Caco-2 (cell line): ENCODE measurements around the gene FNDC3A. TPM values are rescaled to one million over a fixed set of nuclear protein-coding genes. Genes with fewer than 3 reads are reported as not detected.
"Not testable (repeated sequence)": the region's sequence is repeated elsewhere in the genome, so short reads cannot be mapped to it uniquely, and the experiment has no call there.

ENCODE experiments used
- BruUV-seq: library from RNA; stranded (reverse); fragments of 400-500 nt; replicated peaks from 2 replicates; lab custom pipeline; 2021; lab: Mats Ljungman, UMichigan
- CTCF ChIA-PET: fragments of 300-600 bp; sonication (Branson Sonifier 250); formaldehyde crosslinking; loops from one replicate; lab custom pipeline; 2022; ENCODE audit warnings: antibody characterized with exemption; lab: Charles Lee
- POLR2A ChIA-PET: fragments of 300-600 bp; sonication (Branson Sonifier 250); formaldehyde crosslinking; loops from one replicate; lab custom pipeline; 2022; ENCODE audit warnings: antibody characterized with exemption; lab: Charles Lee
- DNase-seq, 2 experiments: peaks; one replicate each; pipeline versions ENCODE4 v3.0.0 to v3.0.0-alpha.2; 2020 to 2022
- H3K27me3 ChIP-seq: replicated peaks from 2 replicates; pipeline ENCODE4 v1.6.0; 2011; ENCODE audit warnings: low read length; ENCODE audit not compliant: control insufficient read depth, insufficient read depth
- H3K36me3 ChIP-seq: 2 replicates; pipeline ENCODE4 v1.5.1; 2011; ENCODE audit warnings: low read length; ENCODE audit not compliant: control insufficient read depth, insufficient read depth
- H3K4me1 ChIP-seq: fragments of 250-450 bp; sonication (Bioruptor Pico); 2 replicates; pipeline ENCODE4 v1.5.1; 2020; ENCODE audit warnings: mild to moderate bottlenecking
- H3K4me3 ChIP-seq: 2 replicates; pipeline ENCODE4 v1.5.1; 2011; ENCODE audit warnings: low read depth, mild to moderate bottlenecking, control low read depth, low read length
- H3K9me3 ChIP-seq: fragments of 250-450 bp; sonication (Bioruptor Pico); 2 replicates; pipeline ENCODE4 v1.5.1; 2020; ENCODE audit warnings: mild to moderate bottlenecking, moderate library complexity
- H3K27ac Mint-ChIP-seq: one replicate; pipeline ENCODE4 v1.8.0; 2022; ENCODE audit warnings: mixed read lengths; ENCODE audit not compliant: unreplicated experiment
- H3K27me3 Mint-ChIP-seq: one replicate; pipeline ENCODE4 v1.8.0; 2022; ENCODE audit warnings: mixed read lengths; ENCODE audit not compliant: insufficient read depth, unreplicated experiment
- H3K36me3 Mint-ChIP-seq: one replicate; pipeline ENCODE4 v1.8.0; 2022; ENCODE audit warnings: mild to moderate bottlenecking, mixed read lengths; ENCODE audit not compliant: insufficient read depth, unreplicated experiment
- H3K4me1 Mint-ChIP-seq: one replicate; pipeline ENCODE4 v1.8.0; 2022; ENCODE audit warnings: low read depth, mixed read lengths; ENCODE audit not compliant: unreplicated experiment
- H3K4me3 Mint-ChIP-seq: one replicate; pipeline ENCODE4 v1.8.0; 2022; ENCODE audit warnings: mild to moderate bottlenecking, moderate library complexity, mixed read lengths; ENCODE audit not compliant: unreplicated experiment
- H3K9me3 Mint-ChIP-seq: one replicate; pipeline ENCODE4 v1.8.0; 2022; ENCODE audit warnings: mixed read lengths; ENCODE audit not compliant: unreplicated experiment
- intact Hi-C: fragments of 100-400 bp; cut with micrococcal nuclease; formaldehyde crosslinking; loops from one replicate; pipeline ENCODE4 v1.10.0; 2022; ENCODE audit not compliant: unreplicated experiment
- total RNA-seq: library from RNA; stranded (reverse); gene quantifications from 2 replicates; pipeline ENCODE4 v1.2.3, GENCODE V29; 2022
- TF ChIP-seq, protein P1 (sequence below), 2 experiments: fragments of 200-600 bp in 1 of 2; IDR thresholded peaks; 1 replicate in 1 of 2; 2 replicates in 1 of 2; pipeline versions ENCODE4 v1.5.1 to v1.8.0; 2011 to 2022; ENCODE audit warnings: antibody characterized with exemption in 1 of 2, control low read depth in 1 of 2, inconsistent platforms in 1 of 2, low read depth in 1 of 2, low read length in 1 of 2, mild to moderate bottlenecking in 1 of 2, moderate library complexity in 1 of 2; ENCODE audit not compliant: insufficient read depth in 1 of 2, severe bottlenecking in 1 of 2, unreplicated experiment in 1 of 2

The FNDC3A gene
- total RNA-seq, 1 experiment from 2014 or later, result 32.5 TPM

GRCh38 chr13:49134305-49134704, 158.6 kb downstream of the FNDC3A start:
- Histone ChIP-seq H3K27me3 (no peaks in the 10 kb centered on the region), H3K36me3 (no peaks in the 10 kb centered on the region; the same call in none of the 2 replicates), H3K4me3 (no peak overlapping the region), H3K9me3 (no peaks in the 10 kb centered on the region), H3K4me1 (no peaks in the 10 kb centered on the region)
- TF ChIP-seq, protein P1, sequence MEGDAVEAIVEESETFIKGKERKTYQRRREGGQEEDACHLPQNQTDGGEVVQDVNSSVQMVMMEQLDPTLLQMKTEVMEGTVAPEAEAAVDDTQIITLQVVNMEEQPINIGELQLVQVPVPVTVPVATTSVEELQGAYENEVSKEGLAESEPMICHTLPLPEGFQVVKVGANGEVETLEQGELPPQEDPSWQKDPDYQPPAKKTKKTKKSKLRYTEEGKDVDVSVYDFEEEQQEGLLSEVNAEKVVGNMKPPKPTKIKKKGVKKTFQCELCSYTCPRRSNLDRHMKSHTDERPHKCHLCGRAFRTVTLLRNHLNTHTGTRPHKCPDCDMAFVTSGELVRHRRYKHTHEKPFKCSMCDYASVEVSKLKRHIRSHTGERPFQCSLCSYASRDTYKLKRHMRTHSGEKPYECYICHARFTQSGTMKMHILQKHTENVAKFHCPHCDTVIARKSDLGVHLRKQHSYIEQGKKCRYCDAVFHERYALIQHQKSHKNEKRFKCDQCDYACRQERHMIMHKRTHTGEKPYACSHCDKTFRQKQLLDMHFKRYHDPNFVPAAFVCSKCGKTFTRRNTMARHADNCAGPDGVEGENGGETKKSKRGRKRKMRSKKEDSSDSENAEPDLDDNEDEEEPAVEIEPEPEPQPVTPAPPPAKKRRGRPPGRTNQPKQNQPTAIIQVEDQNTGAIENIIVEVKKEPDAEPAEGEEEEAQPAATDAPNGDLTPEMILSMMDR (IDR thresholded peaks at IDR 0.05; ENCODE audit: insufficient read depth in 1 of 2, low read depth in 1 of 2, low read length in 1 of 2, severe bottlenecking in 1 of 2, unreplicated experiment in 1 of 2), result no peak
- no peaks in the 10 kb centered on the region for H3K9me3 Mint-ChIP-seq
- H3K27ac Mint-ChIP-seq, result no peak overlapping the region
- POLR2A ChIA-PET, result no interaction called here
- intact Hi-C loops, result no loop called here
- peaks cover 28% of the 10 kb centered on the region for H3K36me3 Mint-ChIP-seq
- no TSS peak for BruUV-seq
- no peaks in the 10 kb centered on the region for H3K27me3 Mint-ChIP-seq
- CTCF ChIA-PET, result no interaction called here
- DNase-seq, result no peak
- H3K4me1 Mint-ChIP-seq, result no peaks in the 10 kb centered on the region
- no peak overlapping the region for H3K4me3 Mint-ChIP-seq

DNA sequence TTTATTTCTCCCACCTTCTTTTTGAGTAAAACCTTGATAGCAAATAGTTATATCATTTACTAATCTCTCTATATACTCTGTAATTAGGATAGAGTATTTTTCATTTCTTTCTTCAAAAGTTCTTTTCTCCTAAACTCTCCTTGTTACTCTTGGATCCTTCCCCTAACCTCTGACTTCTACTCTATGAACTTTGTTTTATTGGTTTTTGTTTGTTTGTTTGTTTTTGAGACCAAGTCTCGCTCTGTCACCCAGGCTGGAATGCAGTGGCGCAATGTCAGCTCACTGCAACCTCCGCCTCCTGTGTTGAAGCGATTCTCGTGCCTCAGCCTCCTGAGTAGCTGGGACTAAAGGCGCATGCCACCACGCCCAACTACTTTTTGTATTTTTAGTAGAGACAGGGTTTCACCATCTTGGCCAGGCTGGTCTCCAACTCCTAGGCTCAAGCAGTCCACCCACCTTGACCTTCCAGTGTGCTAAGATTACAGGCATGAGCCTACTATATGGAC, 161.5 kb downstream of the FNDC3A start:
- H3K27ac Mint-ChIP-seq, CTCF ChIA-PET, DNase-seq, H3K27me3 ChIP-seq, BruUV-seq, H3K4me3 Mint-ChIP-seq, H3K4me1 Mint-ChIP-seq, H3K9me3 Mint-ChIP-seq, H3K4me3 ChIP-seq, H3K27me3 Mint-ChIP-seq, H3K9me3 ChIP-seq, H3K4me1 ChIP-seq, H3K36me3 ChIP-seq, intact Hi-C loops, POLR2A ChIA-PET: not testable (repeated sequence)
- H3K36me3 Mint-ChIP-seq, result peaks cover 16% of the 10 kb centered on the region

- Histone ChIP-seq H3K4me1 (no peaks in the 10 kb centered on the region), H3K9me3 (no peaks in the 10 kb centered on the region), H3K36me3 (peaks cover 1% of the 10 kb centered on the region; the same call in 1 of the 2 replicates), H3K27me3 (no peaks in the 10 kb centered on the region), H3K4me3 (no peak overlapping the region)
- TF ChIP-seq, protein P1 (IDR thresholded peaks at IDR 0.05; ENCODE audit: insufficient read depth in 1 of 2, low read depth in 1 of 2, low read length in 1 of 2, severe bottlenecking in 1 of 2, unreplicated experiment in 1 of 2), result no peak
- POLR2A ChIA-PET, result no interaction called here
- Mint-ChIP-seq H3K36me3 (peaks cover 16% of the 10 kb centered on the region), H3K9me3 (no peaks in the 10 kb centered on the region), H3K4me3 (no peak overlapping the region), H3K27ac (no peak overlapping the region), H3K27me3 (no peaks in the 10 kb centered on the region), H3K4me1 (no peaks in the 10 kb centered on the region)
- CTCF ChIA-PET, result no interaction called here
- BruUV-seq, result no TSS peak
- intact Hi-C loops, result no loop called here
- no peak for DNase-seq
Measured at GRCh38 chr13:49140910-49141611, 165.3 kb downstream of the FNDC3A start.
